GM19328 (cell line): ENCODE measurements around the gene CACNA1B.
"Not testable (repeated sequence)": the region's sequence is repeated elsewhere in the genome, so short reads cannot be mapped to it uniquely, and the experiment has no call there.

ENCODE experiments used
- ATAC-seq: cut with Tn5 transposase; IDR thresholded peaks from one replicate; pipeline ENCODE4 v1.9.1; 2021; ENCODE audit warnings: mild to moderate bottlenecking, moderate library complexity; ENCODE audit not compliant: unreplicated experiment

CACNA1B gene

DNA sequence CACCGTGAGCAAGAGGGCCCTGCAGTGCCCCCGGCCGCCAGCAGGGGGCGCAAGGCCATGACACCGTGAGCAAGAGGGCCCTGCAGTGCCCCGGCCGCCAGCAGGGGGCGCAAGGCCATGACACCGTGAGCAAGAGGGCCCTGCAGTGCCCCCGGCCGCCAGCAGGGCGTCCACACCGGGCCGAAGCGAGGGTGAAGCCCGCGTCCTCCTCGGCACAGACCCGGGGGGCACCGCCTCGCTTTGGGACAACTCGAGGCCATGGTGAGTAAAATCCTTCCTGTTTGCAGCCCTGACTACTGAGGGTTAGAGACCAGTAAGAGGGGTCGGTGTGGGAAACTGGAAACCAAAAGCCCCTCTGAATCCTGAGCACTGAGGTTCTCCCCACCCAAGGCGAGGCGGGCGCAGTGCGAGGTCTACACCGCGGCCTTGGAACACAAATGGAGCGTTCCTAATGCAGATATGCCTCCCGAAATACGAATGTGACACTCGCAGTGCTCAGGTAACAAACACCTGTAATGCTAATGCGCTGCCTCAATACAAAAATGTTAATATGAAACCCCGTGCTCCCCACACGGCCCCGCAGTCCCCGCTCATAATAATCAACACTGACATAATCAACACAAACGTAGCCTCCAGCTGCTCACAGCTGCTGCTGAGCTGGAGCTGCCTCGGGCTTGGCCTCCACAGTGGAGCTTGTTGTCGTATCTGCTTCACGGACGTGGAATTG, 249.4 kb downstream of the CACNA1B start:
- ATAC-seq: peak; percentile 50

- ATAC-seq: not testable (repeated sequence)
Measured at GRCh38 chr9:138128027-138128426, 250.4 kb downstream of the CACNA1B start.

- ATAC-seq: not testable (repeated sequence)
Measured at GRCh38 chr9:138129318-138129717, 251.7 kb downstream of the CACNA1B start.

GRCh38 chr9:138132946-138133705, 255.5 kb downstream of the CACNA1B start:
- ATAC-seq: not testable (repeated sequence)

GRCh38 chr9:138134581-138134980, 257.0 kb downstream of the CACNA1B start:
- not testable (repeated sequence) for ATAC-seq

GRCh38 chr9:138139096-138139495, 261.5 kb downstream of the CACNA1B start:
- not testable (repeated sequence) for ATAC-seq

GRCh38 chr9:138140980-138141379, 263.4 kb downstream of the CACNA1B start:
- ATAC-seq: not testable (repeated sequence)

DNA sequence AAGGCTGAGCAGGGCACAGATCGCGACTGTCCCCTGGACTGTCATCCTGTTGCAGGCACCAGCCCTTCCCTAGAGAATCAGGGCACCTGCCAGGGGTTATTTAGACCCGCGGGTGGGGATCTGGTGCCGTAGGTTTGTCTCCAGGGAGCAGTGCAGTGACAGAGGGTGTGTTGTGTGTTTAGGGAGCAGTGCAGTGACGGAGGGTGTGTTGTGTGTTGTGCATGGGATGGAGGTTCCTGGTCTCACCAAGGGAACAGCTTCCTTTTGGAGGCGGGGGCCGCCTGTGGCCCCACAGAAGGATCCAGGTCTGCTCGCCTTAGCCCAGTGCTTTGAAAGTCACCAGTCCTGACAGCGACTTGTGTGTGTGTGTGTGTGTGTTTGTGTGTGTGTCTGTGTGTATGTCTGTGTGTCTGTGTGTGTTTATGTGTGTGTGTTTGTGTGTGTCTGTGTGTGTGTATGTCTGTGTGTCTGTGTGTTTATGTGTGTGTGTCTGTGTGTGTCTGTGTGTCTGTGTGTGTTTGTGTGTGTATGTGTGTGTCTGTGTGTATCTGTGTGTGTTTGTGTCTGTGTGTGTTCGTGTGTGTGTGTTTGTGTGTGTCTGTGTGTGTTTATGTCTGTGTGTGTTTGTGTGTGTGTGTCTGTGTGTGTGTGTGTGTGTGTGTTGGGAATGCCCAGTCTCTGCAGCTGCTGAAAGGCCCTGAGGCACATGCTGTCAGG, 265.1 kb downstream of the CACNA1B start:
- not testable (repeated sequence) for ATAC-seq

DNA sequence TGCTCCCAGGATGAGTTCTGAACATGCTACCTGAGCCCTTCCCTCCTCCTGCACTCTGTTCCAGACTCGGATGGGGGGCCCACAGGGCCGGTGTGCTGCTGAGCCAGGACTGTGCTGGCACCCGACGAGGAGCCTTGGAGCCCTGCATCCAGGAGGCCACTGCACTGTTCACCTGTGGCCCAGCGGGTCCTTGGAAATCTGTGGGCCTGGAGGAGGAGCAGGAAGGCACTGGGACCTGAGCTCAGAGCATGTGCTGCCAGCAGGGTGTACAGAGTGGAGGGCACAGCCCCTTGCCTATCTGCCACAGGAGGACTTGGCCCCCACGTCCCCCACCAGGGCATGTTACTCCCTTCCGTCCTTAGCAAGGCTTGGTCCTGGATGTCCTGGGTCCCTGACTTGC, 265.9 kb downstream of the CACNA1B start:
- ATAC-seq: not testable (repeated sequence)

GRCh38 chr9:138147556-138147955, 270.0 kb downstream of the CACNA1B start:
- not testable (repeated sequence) for ATAC-seq

DNA sequence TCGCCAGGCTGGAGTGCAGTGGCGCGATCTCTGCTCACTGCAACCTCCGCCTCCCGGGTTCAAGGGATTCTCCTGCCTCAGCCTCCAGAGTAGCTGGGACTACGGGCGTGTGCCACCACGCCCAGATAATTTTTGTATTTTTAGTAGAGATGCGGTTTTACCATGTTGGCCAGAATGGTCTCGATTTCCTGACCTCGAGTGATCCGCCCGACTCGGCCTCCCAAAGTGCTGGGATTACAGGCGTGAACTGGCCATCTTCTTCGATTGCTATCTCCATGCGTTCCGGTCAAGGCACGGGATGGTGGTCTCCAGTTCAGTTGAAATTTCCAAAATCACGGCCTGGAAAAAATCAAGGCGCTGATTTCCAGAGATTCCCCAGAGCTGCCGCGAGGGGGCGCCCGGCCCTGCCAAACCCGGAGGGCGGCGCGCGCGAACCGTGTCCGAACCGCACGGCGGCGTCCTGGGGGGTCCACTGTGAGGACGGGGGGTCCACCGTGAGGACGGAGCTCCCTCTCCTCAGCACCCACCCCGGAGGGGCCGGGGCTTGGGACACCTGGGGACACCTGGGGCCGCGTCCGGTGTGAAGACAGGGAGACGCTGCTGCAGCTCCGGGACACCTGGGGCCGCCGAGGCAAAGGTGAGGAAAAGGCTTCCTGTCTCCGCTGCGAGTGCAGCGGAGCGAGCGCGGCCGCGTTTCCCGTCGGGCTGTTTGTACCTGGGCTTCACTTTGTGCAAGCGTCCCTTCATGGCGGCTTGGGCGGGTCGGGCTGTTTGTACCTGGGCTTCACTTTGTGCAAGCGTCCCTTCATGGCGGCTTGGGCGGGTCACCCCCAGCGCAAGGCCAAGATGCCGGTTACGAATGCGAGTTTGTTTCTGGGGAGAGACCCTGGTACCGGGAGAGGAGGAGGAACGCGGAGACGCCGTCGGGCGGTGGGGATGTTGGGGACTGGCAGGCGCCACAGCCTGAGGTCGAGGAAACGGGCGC, 272.4 kb downstream of the CACNA1B start:
- ATAC-seq: not testable (repeated sequence)

- ATAC-seq: not testable (repeated sequence)
Measured at GRCh38 chr9:138155788-138156187, 278.2 kb downstream of the CACNA1B start.

GRCh38 chr9:138166793-138167192, 289.2 kb downstream of the CACNA1B start:
- not testable (repeated sequence) for ATAC-seq
